K562 (cell line): ENCODE data around the gene WNT3. TPM values are rescaled to one million over a fixed set of nuclear protein-coding genes. Genes with fewer than 3 reads are reported as not detected.

Experiments
- LCOR ChIP-seq: sonication (generic); formaldehyde crosslinking; IDR thresholded peaks from 2 replicates; pipeline ENCODE4 v1.8.0; 2022; ENCODE audit warnings: mild to moderate bottlenecking, missing genetic modification reagents
- MYBL2 ChIP-seq, 2 experiments: fragments of 450-650 bp in 1 of 2; sonication (generic) in 1 of 2; formaldehyde crosslinking in 1 of 2; IDR thresholded peaks; 2 replicates each; pipeline versions ENCODE4 v1.6.1 to v1.8.1; 2017 to 2022; ENCODE audit warnings: borderline replicate concordance in 1 of 2, inconsistent platforms in 1 of 2, low read depth in 1 of 2, mild to moderate bottlenecking in 1 of 2, missing genetic modification reagents in 1 of 2, moderate library complexity in 1 of 2
- NCOA1 ChIP-seq: fragments of 450-650 bp; IDR thresholded peaks from 2 replicates; pipeline ENCODE4 v1.6.1; 2016; ENCODE audit warnings: low read depth
- RAD21 ChIP-seq, 2 experiments: fragments of 250-450 bp in 1 of 2; fragments of 450-650 bp in 1 of 2; sonication (Bioruptor Pico) in 1 of 2; formaldehyde crosslinking in 1 of 2; IDR thresholded peaks in 1 of 2; conservative IDR thresholded peaks in 1 of 2; 2 replicates each; pipeline versions ENCODE4 v1.4.0 to v1.8.0; 2020 to 2022; ENCODE audit warnings: mild to moderate bottlenecking in 2 of 2, moderate library complexity in 1 of 2
- RBBP5 ChIP-seq: fragments of 200-600 bp; sonication (generic); IDR thresholded peaks from 2 replicates; pipeline ENCODE4 v1.6.1; 2012; ENCODE audit warnings: borderline replicate concordance, mild to moderate bottlenecking, low read length, control low read depth, inconsistent platforms; ENCODE audit not compliant: insufficient read depth, poor library complexity, severe bottlenecking
- TRIM24 ChIP-seq, 2 experiments: fragments of 450-650 bp; IDR thresholded peaks; 2 replicates each; pipeline ENCODE4 v1.6.1; 2016
- ZKSCAN8 ChIP-seq: fragments of 200-800 bp; sonication (Bioruptor generic); IDR thresholded peaks from 2 replicates; pipeline ENCODE4 v1.6.1; 2016; ENCODE audit warnings: missing genetic modification characterization, missing compliant biosample characterization
- ZNF431 ChIP-seq: sonication (generic); formaldehyde crosslinking; IDR thresholded peaks from 2 replicates; pipeline ENCODE4 v1.8.0; 2022; ENCODE audit warnings: mild to moderate bottlenecking, missing genetic modification reagents
- ZNF584 ChIP-seq: fragments of 200-800 bp; sonication (Bioruptor generic); IDR thresholded peaks from 2 replicates; pipeline ENCODE4 v1.6.1; 2016; ENCODE audit warnings: low read depth, mild to moderate bottlenecking, missing genetic modification characterization, missing compliant biosample characterization
- polyA plus RNA-seq, 8 experiments: library from polyadenylated mRNA; depleted of rRNA in 4 of 8; stranded (reverse) in 5 of 8; unstranded in 3 of 8; fragments of >200 nt; fragmentation: Nextera tagmentation in 2 of 8; fragmentation: Illumina TruSeq in 1 of 8; extraction: Ambion mirVana in 2 of 8; extraction: Trizol in 1 of 8; gene quantifications; 2 replicates each; pipeline versions ENCODE4 v1.2.1 to v1.2.3, GENCODE V29; 2011 to 2014; ENCODE audit warnings: inconsistent platforms in 1 of 8, missing spikeins in 1 of 8
- total RNA-seq, 7 experiments: library from RNA; depleted of rRNA in 6 of 7; stranded (reverse); fragments of >200 nt in 6 of 7; fragmentation: Illumina TruSeq in 2 of 7; extraction: Trizol in 2 of 7; gene quantifications; 2 replicates each; pipeline versions ENCODE4 v1.2.1 to v1.2.3, GENCODE V29; 2011 to 2021; ENCODE audit warnings: low replicate concordance in 1 of 7
- TF ChIP-seq, protein P1 (sequence below): fragments of 450-650 bp; IDR thresholded peaks from 2 replicates; pipeline ENCODE4 v1.6.1; 2016; ENCODE audit warnings: mild to moderate bottlenecking, moderate library complexity
- TF ChIP-seq, protein P2 (sequence below), 2 experiments: fragments of 150-350 bp in 1 of 2; IDR thresholded peaks; 2 replicates each; pipeline ENCODE4 v1.6.1; 2012 to 2016; ENCODE audit warnings: low read depth in 2 of 2, low read length in 2 of 2, mild to moderate bottlenecking in 1 of 2, moderate library complexity in 1 of 2

WNT3 gene
- total and polyA plus RNA-seq, 9 of the 15 experiments (the other 6 are each of a cell fraction or from before 2014, with no cell fraction given), result 1.5 to 6.1 (median 3.3) TPM

DNA sequence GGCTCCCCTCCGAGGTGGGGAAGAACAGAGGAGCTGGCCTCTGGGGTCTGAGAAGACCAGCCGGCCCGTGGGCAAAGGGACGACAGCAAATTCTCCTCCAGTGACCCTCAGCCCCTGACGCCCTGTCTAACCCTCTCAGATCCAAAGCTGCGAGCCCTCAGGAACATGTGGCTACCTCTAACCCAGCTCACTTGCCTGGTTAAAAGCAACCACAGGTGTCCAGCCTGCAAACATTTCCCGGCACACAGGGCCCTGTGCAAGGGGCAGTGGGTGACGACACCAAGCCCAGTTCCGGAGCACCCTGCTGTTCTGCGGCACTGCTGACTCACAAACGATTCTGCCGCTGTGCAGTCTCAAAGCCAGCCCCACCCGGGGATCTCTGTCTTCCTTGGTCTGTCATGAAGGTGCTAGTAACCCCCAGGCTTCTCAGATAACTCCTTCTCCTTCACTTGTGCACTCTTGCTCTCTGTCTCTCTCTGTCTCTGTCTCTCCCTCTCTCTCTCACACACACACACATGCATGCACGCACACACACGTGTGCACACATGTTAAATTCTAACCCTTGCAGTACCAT lies 23.0 kb downstream of the WNT3 start (continued):
- TF ChIP-seq MYBL2 (IDR thresholded peaks at IDR 0.05; ENCODE audit: low read depth) (no peak), MYBL2 (CRISPR knock-in tag; IDR thresholded peaks at IDR 0.05; ENCODE audit: borderline replicate concordance) (no peak), TRIM24 (IDR thresholded peaks at IDR 0.05) (peak; percentile 60 to 70; a peak in 3 of 4 replicates), RBBP5 (peak; percentile 52), ZNF584 (CRISPR knock-in tag) (0 out of 2 replicates have a peak, but pooled peaks have one; percentile 51), ZNF431 (CRISPR knock-in tag) (0 out of 2 replicates have a peak, but pooled peaks have one; percentile 18), RAD21 (CRISPR knock-in tag; conservative IDR thresholded peaks at IDR 0.05 in 1 of 2, IDR thresholded peaks at IDR 0.05 in 1 of 2) (peak; percentile 7 to 16; a peak in 2 of 4 replicates), NCOA1 (0 out of 2 replicates have a peak, but pooled peaks have one; percentile 48), LCOR (CRISPR knock-in tag) (0 out of 2 replicates have a peak, but pooled peaks have one; percentile 44), ZKSCAN8 (no peak)
- TF ChIP-seq, protein P1, sequence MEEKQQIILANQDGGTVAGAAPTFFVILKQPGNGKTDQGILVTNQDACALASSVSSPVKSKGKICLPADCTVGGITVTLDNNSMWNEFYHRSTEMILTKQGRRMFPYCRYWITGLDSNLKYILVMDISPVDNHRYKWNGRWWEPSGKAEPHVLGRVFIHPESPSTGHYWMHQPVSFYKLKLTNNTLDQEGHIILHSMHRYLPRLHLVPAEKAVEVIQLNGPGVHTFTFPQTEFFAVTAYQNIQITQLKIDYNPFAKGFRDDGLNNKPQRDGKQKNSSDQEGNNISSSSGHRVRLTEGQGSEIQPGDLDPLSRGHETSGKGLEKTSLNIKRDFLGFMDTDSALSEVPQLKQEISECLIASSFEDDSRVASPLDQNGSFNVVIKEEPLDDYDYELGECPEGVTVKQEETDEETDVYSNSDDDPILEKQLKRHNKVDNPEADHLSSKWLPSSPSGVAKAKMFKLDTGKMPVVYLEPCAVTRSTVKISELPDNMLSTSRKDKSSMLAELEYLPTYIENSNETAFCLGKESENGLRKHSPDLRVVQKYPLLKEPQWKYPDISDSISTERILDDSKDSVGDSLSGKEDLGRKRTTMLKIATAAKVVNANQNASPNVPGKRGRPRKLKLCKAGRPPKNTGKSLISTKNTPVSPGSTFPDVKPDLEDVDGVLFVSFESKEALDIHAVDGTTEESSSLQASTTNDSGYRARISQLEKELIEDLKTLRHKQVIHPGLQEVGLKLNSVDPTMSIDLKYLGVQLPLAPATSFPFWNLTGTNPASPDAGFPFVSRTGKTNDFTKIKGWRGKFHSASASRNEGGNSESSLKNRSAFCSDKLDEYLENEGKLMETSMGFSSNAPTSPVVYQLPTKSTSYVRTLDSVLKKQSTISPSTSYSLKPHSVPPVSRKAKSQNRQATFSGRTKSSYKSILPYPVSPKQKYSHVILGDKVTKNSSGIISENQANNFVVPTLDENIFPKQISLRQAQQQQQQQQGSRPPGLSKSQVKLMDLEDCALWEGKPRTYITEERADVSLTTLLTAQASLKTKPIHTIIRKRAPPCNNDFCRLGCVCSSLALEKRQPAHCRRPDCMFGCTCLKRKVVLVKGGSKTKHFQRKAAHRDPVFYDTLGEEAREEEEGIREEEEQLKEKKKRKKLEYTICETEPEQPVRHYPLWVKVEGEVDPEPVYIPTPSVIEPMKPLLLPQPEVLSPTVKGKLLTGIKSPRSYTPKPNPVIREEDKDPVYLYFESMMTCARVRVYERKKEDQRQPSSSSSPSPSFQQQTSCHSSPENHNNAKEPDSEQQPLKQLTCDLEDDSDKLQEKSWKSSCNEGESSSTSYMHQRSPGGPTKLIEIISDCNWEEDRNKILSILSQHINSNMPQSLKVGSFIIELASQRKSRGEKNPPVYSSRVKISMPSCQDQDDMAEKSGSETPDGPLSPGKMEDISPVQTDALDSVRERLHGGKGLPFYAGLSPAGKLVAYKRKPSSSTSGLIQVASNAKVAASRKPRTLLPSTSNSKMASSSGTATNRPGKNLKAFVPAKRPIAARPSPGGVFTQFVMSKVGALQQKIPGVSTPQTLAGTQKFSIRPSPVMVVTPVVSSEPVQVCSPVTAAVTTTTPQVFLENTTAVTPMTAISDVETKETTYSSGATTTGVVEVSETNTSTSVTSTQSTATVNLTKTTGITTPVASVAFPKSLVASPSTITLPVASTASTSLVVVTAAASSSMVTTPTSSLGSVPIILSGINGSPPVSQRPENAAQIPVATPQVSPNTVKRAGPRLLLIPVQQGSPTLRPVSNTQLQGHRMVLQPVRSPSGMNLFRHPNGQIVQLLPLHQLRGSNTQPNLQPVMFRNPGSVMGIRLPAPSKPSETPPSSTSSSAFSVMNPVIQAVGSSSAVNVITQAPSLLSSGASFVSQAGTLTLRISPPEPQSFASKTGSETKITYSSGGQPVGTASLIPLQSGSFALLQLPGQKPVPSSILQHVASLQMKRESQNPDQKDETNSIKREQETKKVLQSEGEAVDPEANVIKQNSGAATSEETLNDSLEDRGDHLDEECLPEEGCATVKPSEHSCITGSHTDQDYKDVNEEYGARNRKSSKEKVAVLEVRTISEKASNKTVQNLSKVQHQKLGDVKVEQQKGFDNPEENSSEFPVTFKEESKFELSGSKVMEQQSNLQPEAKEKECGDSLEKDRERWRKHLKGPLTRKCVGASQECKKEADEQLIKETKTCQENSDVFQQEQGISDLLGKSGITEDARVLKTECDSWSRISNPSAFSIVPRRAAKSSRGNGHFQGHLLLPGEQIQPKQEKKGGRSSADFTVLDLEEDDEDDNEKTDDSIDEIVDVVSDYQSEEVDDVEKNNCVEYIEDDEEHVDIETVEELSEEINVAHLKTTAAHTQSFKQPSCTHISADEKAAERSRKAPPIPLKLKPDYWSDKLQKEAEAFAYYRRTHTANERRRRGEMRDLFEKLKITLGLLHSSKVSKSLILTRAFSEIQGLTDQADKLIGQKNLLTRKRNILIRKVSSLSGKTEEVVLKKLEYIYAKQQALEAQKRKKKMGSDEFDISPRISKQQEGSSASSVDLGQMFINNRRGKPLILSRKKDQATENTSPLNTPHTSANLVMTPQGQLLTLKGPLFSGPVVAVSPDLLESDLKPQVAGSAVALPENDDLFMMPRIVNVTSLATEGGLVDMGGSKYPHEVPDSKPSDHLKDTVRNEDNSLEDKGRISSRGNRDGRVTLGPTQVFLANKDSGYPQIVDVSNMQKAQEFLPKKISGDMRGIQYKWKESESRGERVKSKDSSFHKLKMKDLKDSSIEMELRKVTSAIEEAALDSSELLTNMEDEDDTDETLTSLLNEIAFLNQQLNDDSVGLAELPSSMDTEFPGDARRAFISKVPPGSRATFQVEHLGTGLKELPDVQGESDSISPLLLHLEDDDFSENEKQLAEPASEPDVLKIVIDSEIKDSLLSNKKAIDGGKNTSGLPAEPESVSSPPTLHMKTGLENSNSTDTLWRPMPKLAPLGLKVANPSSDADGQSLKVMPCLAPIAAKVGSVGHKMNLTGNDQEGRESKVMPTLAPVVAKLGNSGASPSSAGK, result peak; percentile 59
- TF ChIP-seq, protein P2, sequence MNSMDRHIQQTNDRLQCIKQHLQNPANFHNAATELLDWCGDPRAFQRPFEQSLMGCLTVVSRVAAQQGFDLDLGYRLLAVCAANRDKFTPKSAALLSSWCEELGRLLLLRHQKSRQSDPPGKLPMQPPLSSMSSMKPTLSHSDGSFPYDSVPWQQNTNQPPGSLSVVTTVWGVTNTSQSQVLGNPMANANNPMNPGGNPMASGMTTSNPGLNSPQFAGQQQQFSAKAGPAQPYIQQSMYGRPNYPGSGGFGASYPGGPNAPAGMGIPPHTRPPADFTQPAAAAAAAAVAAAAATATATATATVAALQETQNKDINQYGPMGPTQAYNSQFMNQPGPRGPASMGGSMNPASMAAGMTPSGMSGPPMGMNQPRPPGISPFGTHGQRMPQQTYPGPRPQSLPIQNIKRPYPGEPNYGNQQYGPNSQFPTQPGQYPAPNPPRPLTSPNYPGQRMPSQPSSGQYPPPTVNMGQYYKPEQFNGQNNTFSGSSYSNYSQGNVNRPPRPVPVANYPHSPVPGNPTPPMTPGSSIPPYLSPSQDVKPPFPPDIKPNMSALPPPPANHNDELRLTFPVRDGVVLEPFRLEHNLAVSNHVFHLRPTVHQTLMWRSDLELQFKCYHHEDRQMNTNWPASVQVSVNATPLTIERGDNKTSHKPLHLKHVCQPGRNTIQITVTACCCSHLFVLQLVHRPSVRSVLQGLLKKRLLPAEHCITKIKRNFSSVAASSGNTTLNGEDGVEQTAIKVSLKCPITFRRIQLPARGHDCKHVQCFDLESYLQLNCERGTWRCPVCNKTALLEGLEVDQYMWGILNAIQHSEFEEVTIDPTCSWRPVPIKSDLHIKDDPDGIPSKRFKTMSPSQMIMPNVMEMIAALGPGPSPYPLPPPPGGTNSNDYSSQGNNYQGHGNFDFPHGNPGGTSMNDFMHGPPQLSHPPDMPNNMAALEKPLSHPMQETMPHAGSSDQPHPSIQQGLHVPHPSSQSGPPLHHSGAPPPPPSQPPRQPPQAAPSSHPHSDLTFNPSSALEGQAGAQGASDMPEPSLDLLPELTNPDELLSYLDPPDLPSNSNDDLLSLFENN (IDR thresholded peaks at IDR 0.05; ENCODE audit: low read depth in 2 of 2, low read length in 2 of 2), result peak in 1 of 2 experiments; percentile 72; a peak in 1 of 4 replicates
